ENCODE results near the gene HSH2D. TPM values are rescaled to one million over a fixed set of nuclear protein-coding genes. Genes with fewer than 3 reads are reported as not detected.

The HSH2D gene
- total and polyA plus RNA-seq, 8 donors, result 2.2 to 13.2 (median 4.5) TPM

DNA sequence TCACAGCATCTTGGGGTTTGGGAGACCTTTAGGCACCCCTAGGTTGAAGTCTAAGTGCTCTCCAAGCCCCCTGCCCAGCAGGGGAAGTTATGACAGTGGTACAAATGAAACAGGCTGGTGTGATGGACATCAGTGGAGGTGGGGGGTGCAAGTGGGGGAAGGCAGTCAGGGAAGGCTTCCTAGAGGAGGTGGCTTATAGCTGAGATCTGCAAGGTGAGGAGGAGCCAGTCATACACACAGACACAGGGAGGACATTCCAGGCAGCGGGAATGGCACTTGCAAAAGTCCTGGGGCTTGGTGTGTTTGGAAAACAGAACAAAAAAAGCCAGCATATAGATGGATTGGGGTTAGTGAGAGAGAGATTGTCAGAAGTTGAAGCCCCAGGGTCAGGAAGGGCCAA lies 11.6 kb downstream of the HSH2D start:
- 95 to 98% methylated on average over 1 of the region's 1 CpG for WGBS, 2 donors
- Histone ChIP-seq H3K9me3 (no peaks in the 10 kb centered on the region), H3K36me3 (peaks cover 0 to 13% (median 0%) of the 10 kb centered on the region in 3 donors), H3K4me1 (no peaks in the 10 kb centered on the region), H3K4me3 (no peak overlapping the region), H3K27ac (no peak overlapping the region), H3K27me3 (no peaks in the 10 kb centered on the region)
- DNase-seq, result no peak
- TF ChIP-seq, protein P1, sequence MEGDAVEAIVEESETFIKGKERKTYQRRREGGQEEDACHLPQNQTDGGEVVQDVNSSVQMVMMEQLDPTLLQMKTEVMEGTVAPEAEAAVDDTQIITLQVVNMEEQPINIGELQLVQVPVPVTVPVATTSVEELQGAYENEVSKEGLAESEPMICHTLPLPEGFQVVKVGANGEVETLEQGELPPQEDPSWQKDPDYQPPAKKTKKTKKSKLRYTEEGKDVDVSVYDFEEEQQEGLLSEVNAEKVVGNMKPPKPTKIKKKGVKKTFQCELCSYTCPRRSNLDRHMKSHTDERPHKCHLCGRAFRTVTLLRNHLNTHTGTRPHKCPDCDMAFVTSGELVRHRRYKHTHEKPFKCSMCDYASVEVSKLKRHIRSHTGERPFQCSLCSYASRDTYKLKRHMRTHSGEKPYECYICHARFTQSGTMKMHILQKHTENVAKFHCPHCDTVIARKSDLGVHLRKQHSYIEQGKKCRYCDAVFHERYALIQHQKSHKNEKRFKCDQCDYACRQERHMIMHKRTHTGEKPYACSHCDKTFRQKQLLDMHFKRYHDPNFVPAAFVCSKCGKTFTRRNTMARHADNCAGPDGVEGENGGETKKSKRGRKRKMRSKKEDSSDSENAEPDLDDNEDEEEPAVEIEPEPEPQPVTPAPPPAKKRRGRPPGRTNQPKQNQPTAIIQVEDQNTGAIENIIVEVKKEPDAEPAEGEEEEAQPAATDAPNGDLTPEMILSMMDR (IDR thresholded peaks at IDR 0.05), result no peak
- ATAC-seq, result no peak
- intact Hi-C loops (cut with DNase I), result no loop called here
- FAIRE-seq, result no peak

DNA sequence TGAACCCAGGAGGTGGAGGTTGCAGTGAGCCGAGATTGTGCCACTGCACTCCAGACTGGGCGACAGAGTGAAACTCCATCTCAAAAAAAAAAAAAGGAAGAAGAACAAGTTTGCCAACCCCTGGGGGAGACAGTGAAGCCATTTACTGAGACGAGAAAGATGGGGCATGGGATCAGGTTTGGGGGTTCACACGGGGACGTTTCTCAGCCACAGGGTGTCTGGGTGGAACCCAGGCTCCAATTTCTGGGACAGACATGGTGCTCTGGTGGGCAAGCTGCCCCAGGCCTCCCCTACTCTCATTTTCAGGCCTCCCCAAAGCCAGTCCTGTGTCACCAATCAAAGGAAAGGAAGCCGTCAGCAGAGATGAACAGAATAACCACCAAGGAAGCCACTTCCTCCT lies 13.4 kb downstream of the HSH2D start:
- intact Hi-C loops (cut with DNase I), result no loop called here
- TF ChIP-seq, protein P1 (IDR thresholded peaks at IDR 0.05), result no peak
- DNase-seq (no peak), FAIRE-seq (no peak), ATAC-seq (no peak)
- H3K4me3 ChIP-seq, result no peak overlapping the region
- no peaks in the 10 kb centered on the region for H3K4me1 ChIP-seq
- 80 to 85% methylated on average over 6 of the region's 6 CpGs for WGBS, 2 donors
- no peak overlapping the region for H3K27ac ChIP-seq
- peaks cover 0 to 12% (median 0%) of the 10 kb centered on the region in 3 donors for H3K36me3 ChIP-seq
- H3K9me3 ChIP-seq, result no peaks in the 10 kb centered on the region
- H3K27me3 ChIP-seq, result no peaks in the 10 kb centered on the region

DNA sequence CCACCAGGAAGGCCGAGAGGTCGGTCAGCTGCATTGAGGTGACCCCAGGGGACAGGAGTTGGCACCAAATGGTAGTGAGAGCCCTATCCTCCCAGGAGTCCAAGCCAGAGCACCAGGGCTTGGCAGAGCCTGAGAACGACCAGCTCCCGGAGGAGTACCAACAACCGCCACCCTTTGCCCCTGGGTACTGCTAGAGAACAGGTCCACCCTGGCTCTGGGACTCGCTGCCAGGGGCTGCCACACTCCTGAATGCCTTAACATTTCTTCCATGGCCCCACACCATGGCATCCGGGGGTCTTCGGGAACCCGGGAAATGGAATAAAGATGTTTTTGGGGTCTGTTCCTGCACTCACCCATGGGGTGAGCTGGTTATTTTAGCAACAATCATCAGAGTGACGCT lies 14.1 kb downstream of the HSH2D start:
- Histone ChIP-seq H3K9me3 (no peaks in the 10 kb centered on the region), H3K27me3 (no peaks in the 10 kb centered on the region), H3K27ac (no peak overlapping the region), H3K36me3 (peaks cover 0 to 12% (median 0%) of the 10 kb centered on the region in 3 donors), H3K4me1 (no peaks in the 10 kb centered on the region), H3K4me3 (no peak overlapping the region)
- no peak for ATAC-seq
- TF ChIP-seq, protein P1 (IDR thresholded peaks at IDR 0.05), result no peak
- no peak for FAIRE-seq
- no peak for DNase-seq
- WGBS, 2 donors, result 89 to 90% methylated on average over 10 of the region's 10 CpGs
- intact Hi-C loops (cut with DNase I), result no loop called here

DNA sequence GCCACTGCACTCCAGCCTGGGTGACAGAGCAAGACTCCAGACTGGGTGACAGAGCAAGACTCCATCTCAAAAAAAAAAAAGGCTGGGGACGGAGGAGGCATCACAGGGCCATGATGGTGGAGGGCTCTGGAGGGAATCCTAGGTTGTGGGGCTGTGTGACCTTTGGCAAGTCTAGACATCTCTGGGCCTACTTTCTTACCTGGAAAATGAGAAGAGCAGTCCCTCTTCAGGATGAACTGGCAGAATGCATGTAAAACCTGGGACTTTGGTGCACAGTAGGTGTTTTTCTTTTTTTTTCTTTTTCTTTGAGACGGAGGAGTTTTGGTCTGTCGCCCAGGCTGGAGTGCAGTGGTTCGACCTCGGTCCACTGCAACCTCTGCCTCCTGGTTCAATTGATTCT lies 16.2 kb downstream of the HSH2D start:
- H3K4me3 ChIP-seq, result no peak overlapping the region
- H3K36me3 ChIP-seq, result no peaks in the 10 kb centered on the region
- 85 to 90% methylated on average over 5 of the region's 5 CpGs for WGBS, 2 donors
- intact Hi-C loops (cut with DNase I), result no loop called here
- FAIRE-seq (no peak), ATAC-seq (no peak), DNase-seq (no peak)
- H3K27ac ChIP-seq, result no peak overlapping the region
- no peaks in the 10 kb centered on the region for H3K4me1 ChIP-seq
- TF ChIP-seq, protein P1 (IDR thresholded peaks at IDR 0.05), result no peak
- H3K9me3 ChIP-seq, result no peaks in the 10 kb centered on the region
- no peaks in the 10 kb centered on the region for H3K27me3 ChIP-seq

- Histone ChIP-seq H3K4me3 (no peak overlapping the region), H3K4me1 (no peaks in the 10 kb centered on the region), H3K9me3 (no peaks in the 10 kb centered on the region), H3K36me3 (no peaks in the 10 kb centered on the region), H3K27me3 (no peaks in the 10 kb centered on the region), H3K27ac (no peak overlapping the region)
- FAIRE-seq, result no peak
- intact Hi-C loops (cut with DNase I), result no loop called here
- 61 to 70% methylated on average over 6 of the region's 6 CpGs for WGBS, 2 donors
- TF ChIP-seq, protein P1 (IDR thresholded peaks at IDR 0.05), result no peak
- peak in 1 of 6 donors; percentile 18 for DNase-seq
- ATAC-seq, result no peak
These were observed 17.0 kb downstream of the HSH2D start for GRCh38 chr19:16160445-16160942.

Measured in pancreas (tissue), 10 donors.